ENCODE data around the gene FAM83C. TPM values are rescaled to one million over a fixed set of nuclear protein-coding genes. Genes with fewer than 3 reads are reported as not detected.

Gene FAM83C
- total RNA-seq, 1 donor, result not detected

- no peak overlapping the region for H3K4me3 ChIP-seq (ENCODE audit: low read depth, low read length)
- TF ChIP-seq CTCF (IDR thresholded peaks at IDR 0.05; ENCODE audit: insufficient read depth, low read depth, low read length), result no peak
- DNase-seq (ENCODE audit: low read depth), result no peak
Measured at GRCh38 chr20:35303382-35303734, 11.1 kb upstream of the FAM83C start.

- no peak for TF ChIP-seq CTCF (IDR thresholded peaks at IDR 0.05; ENCODE audit: insufficient read depth, low read depth, low read length)
- no peak overlapping the region for H3K4me3 ChIP-seq (ENCODE audit: low read depth, low read length)
- no peak for DNase-seq (ENCODE audit: low read depth)
Measured at GRCh38 chr20:35302421-35303335, 10.5 kb upstream of the FAM83C start.

GRCh38 chr20:35301426-35301825 is 9.2 kb upstream of the FAM83C start:
- no peak for DNase-seq (ENCODE audit: low read depth)
- TF ChIP-seq CTCF (IDR thresholded peaks at IDR 0.05; ENCODE audit: insufficient read depth, low read depth, low read length), result no peak
- no peak overlapping the region for H3K4me3 ChIP-seq (ENCODE audit: low read depth, low read length)

- no peak for DNase-seq (ENCODE audit: low read depth)
- TF ChIP-seq CTCF (IDR thresholded peaks at IDR 0.05; ENCODE audit: insufficient read depth, low read depth, low read length), result no peak
- H3K4me3 ChIP-seq (ENCODE audit: low read depth, low read length), result no peak overlapping the region
Measured at GRCh38 chr20:35300469-35301262, 8.4 kb upstream of the FAM83C start.

GRCh38 chr20:35299780-35300179 is 7.6 kb upstream of the FAM83C start:
- no peak for DNase-seq (ENCODE audit: low read depth)
- H3K4me3 ChIP-seq (ENCODE audit: low read depth, low read length), result no peak overlapping the region
- no peak for TF ChIP-seq CTCF (IDR thresholded peaks at IDR 0.05; ENCODE audit: insufficient read depth, low read depth, low read length)

- no peak for TF ChIP-seq CTCF (IDR thresholded peaks at IDR 0.05; ENCODE audit: insufficient read depth, low read depth, low read length)
- DNase-seq (ENCODE audit: low read depth), result no peak
Measured at GRCh38 chr20:35298264-35298663, 6.0 kb upstream of the FAM83C start.

More at GRCh38 chr20:35298264-35298663, 6.0 kb upstream of the FAM83C start:
- H3K4me3 ChIP-seq (ENCODE audit: low read depth, low read length), result no peak overlapping the region
